RWPE1 (cell line): Measurements from ENCODE around the gene ABL1.

Source experiments
- CTCF ChIA-PET: fragments of 350-600 bp; sonication (Branson Sonifier 250); formaldehyde crosslinking; extraction: SDS; loops from one replicate; lab custom pipeline; 2021; lab: Yijun Ruan, JAX
- POLR2A ChIA-PET: fragments of 400-600 bp; formaldehyde crosslinking; extraction: SDS; loops from one replicate; lab custom pipeline; 2020; ENCODE audit warnings: antibody characterized with exemption; ENCODE audit not compliant: low non-redundant PET; lab: Yijun Ruan, JAX
- DNase-seq: peaks from one replicate; pipeline ENCODE4 v3.0.0; 2012; ENCODE audit warnings: low spot score
- H3K27ac ChIP-seq: fragments of 450-650 bp; 2 replicates; pipeline ENCODE4 v1.5.1; 2017
- TF ChIP-seq, protein P1 (sequence below): fragments of 450-650 bp; conservative IDR thresholded peaks from 2 replicates; pipeline ENCODE4 v1.5.1; 2017; ENCODE audit warnings: low read depth, mild to moderate bottlenecking

The ABL1 gene

DNA sequence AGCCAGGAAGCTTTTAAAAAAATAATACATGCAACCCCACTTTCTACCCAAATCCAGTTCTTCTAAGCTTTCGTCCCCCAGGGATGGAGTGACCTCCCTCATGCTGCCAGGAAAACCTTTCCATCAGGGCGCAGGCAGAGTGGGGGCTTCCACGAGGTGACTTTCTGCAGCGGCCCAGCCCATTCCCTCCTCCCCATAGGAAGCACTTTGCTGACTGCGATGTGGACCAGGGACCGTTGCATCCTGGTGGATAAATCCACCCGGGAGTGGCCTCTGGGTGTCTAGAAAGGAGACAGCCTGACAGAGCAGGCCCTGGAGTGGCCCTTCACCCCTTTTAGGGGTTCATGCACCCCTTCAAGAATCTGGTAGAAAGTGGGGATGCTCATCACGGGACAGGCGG, 60.0 kb downstream of the ABL1 start:
- H3K27ac ChIP-seq = peak overlapping the region; percentile 38
- POLR2A ChIA-PET = no interaction called here
- CTCF ChIA-PET = interaction anchor here (0.6 to 1.7 kb wide), 7 partner anchors 9 to 455 kb away, joined by 3 to 8 read pairs (median 4); no protein-coding TSS in a partner anchor
- DNase-seq = no peak
- TF ChIP-seq, protein P1, sequence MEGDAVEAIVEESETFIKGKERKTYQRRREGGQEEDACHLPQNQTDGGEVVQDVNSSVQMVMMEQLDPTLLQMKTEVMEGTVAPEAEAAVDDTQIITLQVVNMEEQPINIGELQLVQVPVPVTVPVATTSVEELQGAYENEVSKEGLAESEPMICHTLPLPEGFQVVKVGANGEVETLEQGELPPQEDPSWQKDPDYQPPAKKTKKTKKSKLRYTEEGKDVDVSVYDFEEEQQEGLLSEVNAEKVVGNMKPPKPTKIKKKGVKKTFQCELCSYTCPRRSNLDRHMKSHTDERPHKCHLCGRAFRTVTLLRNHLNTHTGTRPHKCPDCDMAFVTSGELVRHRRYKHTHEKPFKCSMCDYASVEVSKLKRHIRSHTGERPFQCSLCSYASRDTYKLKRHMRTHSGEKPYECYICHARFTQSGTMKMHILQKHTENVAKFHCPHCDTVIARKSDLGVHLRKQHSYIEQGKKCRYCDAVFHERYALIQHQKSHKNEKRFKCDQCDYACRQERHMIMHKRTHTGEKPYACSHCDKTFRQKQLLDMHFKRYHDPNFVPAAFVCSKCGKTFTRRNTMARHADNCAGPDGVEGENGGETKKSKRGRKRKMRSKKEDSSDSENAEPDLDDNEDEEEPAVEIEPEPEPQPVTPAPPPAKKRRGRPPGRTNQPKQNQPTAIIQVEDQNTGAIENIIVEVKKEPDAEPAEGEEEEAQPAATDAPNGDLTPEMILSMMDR = no peak

DNA sequence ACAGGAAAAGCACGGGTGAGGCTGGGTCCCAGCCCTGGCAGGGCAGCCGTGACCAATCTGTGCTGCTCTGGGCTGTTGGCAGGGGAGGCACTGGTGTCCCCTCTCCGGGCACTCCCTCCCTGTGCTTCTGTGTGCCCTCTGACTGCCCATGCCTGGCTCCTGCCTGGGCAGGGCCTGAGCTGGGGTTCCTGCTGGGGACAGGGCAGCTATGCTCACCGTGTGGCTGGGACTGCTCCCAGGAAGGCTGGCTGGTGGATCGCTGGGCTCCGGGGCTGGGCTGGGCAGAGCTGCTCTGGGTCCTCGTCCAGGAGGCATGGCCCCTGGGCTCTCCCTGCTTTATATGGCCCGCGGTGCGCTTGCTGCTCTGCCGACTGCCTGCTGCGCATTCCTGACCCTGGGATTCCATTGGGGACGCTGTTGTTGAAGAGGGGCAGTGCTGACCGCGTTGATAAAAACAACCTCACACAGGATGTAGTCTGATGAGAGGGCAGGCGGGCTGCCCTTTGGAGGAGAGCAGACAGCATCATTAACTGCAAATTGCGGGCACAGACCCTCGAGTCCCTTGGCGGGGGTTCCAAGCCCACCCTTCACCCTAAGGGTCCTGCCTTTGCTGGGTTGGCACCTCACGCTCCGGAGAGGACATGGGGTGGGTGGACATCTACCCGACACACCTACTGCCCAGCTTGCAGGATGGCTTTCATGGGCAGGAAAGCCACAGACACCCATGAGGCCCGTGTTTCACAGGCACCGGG, 60.6 kb downstream of the ABL1 start:
- TF ChIP-seq, protein P1 = no peak
- peak overlapping the region; percentile 38 for H3K27ac ChIP-seq
- DNase-seq = no peak
- ChIA-PET CTCF (interaction anchor here (0.5 to 1.7 kb wide), 9 partner anchors 9 to 543 kb away, joined by 3 to 8 read pairs (median 3); no protein-coding TSS in a partner anchor), POLR2A (no interaction called here)

DNA sequence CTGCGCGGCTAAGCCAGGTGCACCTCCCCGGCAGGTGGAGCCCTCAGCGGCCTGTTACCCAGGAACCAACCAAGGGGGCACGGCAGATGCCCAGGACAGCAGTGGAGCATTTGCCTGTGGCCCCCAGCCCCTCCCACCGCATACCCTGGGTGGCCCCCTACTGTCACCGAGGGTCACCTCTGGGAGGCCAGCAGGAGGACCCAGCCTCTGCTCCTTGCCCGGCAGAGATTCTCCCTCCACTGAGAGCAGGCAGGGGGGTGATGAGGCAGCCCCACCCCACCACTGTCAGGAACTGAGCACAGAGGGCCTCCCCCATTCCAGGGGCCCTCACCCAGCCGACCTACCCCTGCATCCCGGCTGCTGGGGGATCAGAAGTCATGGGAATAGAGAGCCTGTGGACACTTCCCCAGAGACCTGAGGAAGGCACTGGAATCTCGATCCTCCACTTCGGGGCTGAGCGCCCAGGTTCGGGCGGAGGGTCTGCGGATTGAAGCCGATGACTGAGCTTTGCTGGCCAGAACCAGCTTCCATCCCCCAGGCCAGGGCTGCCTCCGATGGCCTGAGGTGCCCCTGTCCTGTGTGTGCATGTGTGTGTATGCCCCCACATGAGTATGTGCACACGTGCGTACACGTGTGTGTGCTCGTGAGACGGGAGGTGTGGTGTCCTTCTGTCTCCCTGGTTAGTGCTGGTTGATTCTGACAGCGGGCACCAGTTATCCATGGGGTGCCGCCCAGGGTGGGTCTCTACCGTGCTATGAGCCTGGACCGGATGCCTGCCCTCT, 61.4 kb downstream of the ABL1 start, which contains the start of gene QRFP:
TSS of gene QRFP (minus strand) at position 580 of the 782 bp plus-strand sequence. CDS start 2,974 bp downstream, outside the sequence.
- H3K27ac ChIP-seq = peak within 1 kb of the TSS; percentile 38; the same call in 1 of the 2 replicates
- CTCF ChIA-PET = interaction anchor here (0.6 to 1.7 kb wide), 6 partner anchors 9 to 544 kb away, joined by 3 to 7 read pairs (median 3); no protein-coding TSS in a partner anchor
- no peak for DNase-seq
- POLR2A ChIA-PET = interaction anchor here (0.7 kb wide), 1 partner anchor 78 kb away, joined by 3 read pairs; no protein-coding TSS in a partner anchor
- TF ChIP-seq, protein P1 = no peak

DNA sequence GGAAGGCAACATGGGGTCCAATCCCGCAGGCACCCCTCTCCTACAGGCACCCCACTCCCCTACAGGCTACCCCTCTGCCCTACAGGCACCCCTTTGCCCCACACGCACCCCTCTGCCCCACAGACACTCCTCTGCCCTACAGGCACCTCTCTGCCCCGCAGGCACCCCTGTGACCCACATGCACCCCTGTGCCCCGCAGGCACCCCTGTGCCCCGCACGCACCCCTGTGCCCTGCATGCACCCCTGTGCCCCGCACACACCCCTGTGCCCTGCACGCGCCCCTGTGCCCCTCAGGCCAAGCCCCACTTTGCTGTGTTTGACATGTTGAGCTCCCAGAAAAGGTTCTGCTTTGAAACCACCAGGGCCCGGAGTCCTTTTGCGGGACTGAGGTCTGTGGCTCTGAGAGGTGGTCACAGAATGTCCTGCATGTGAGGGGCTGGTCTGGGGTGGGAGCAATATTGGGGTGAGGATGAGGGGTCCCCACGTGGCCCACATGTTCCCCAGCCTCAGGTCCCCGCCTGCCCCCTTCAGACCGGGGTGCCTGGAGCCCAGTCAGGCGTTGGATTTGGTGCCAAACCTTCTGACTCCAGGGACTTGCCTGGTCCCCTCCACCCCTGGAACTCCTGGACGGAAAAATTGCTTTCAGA, 62.2 kb downstream of the ABL1 start:
- TF ChIP-seq, protein P1 = no peak
- no peak for DNase-seq
- CTCF ChIA-PET = interaction anchor here (0.6 to 1.5 kb wide), 2 partner anchors 31 to 50 kb away, joined by 3 to 6 read pairs; no protein-coding TSS in a partner anchor
- H3K27ac ChIP-seq = no peak overlapping the region
- POLR2A ChIA-PET = interaction anchor here (0.7 kb wide), 1 partner anchor 78 kb away, joined by 3 read pairs; no protein-coding TSS in a partner anchor

DNA sequence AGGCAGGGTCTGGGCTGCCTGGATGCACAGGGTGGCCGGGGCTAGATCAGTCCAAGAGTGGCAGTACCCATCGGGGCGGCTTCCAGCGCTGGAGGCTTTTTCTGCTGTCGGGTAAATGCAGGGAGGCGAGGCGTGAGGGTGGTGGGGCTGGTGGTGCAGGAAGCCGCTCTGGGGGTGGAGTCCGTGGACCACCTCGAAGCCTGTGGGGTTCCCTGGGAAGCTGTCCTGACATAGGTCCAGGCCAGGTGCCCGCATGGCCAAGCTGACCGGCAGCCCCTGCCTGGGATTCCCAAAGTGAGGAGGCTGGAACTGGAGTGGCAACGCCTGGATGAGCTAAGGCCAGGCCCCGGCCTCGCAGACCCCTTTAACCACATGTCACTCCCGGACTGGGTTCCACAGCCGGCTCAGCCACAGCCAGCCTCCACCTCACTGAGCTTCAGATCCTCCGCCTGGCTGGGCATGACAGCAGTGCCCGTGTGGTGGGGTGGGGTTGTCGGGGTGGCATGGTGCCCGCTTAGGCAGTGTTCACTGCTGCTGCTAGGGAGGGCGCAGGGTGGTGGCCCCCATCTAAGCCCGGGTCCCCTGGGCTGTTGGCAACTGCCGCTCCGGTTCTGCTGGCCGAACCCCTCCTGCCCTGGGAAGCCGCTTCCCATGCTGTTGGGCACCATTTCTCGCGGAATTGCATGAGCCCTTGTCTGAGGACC, 62.9 kb downstream of the ABL1 start:
- TF ChIP-seq, protein P1 = no peak
- CTCF ChIA-PET = interaction anchor here (0.6 to 1.5 kb wide), 4 partner anchors 15 to 100 kb away, joined by 3 to 6 read pairs (median 4); no protein-coding TSS in a partner anchor

More for the DNA sequence above, 62.9 kb downstream of the ABL1 start:
- H3K27ac ChIP-seq = no peak overlapping the region
- POLR2A ChIA-PET = no interaction called here
- DNase-seq = no peak
